Transverse colon (tissue), 3 donors: ENCODE measurements around the gene NUCKS1.

ENCODE experiments used
- CTCF ChIP-seq, 5 experiments: fragments of 200-600 bp in 3 of 5; fragments of 450-650 bp in 2 of 5; sonication (generic) in 3 of 5; IDR thresholded peaks; 1 replicate in 2 of 5; 2 replicates in 3 of 5; pipeline ENCODE4 v1.5.1; 2016 to 2017; ENCODE audit warnings: antibody characterized with exemption in 5 of 5, inconsistent platforms in 3 of 5, mild to moderate bottlenecking in 2 of 5, moderate library complexity in 1 of 5
- POLR2A ChIP-seq: fragments of 450-650 bp; IDR thresholded peaks from one replicate; pipeline ENCODE4 v1.6.1; 2016; ENCODE audit warnings: antibody characterized with exemption, mild to moderate bottlenecking, moderate library complexity

- TF ChIP-seq POLR2A, result no peak
- no peak for TF ChIP-seq CTCF (IDR thresholded peaks at IDR 0.05)
These were observed 19.8 kb upstream of the NUCKS1 start for GRCh38 chr1:205769641-205770365.
